ENCODE measurements around the gene TC2N.

DNA sequence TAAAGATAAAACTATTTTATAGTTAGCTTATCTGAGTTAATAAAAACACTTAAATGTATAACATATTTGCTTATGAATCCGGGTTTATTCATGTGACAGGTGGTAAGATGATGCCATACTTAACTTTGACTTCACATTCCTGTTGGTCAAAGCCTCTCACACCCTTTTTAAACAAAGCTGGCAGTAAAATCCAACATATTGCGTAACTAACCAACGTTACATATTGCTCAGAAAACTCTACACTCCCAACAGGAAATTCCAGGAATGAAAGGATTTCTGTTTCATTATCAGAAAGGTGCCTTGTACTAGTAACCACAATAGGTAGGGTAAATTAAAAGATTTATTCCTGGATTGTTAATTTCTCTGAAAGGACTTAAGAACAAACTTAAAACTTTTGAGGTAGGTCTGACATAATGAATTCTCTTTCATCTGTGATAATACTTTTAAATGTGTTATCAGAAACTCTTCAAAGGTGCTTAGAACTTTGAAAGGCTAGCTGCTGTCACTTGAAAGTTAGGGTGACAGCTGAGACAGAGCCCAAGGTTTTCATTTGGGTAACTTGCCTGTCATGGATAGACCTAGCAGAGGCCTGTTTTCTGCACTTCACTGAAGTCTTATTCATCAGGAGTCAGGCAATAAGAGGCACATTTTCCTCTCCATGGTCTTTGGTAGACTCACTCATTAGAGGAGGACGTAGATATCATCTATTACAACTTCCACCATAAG lies 111.6 kb downstream of the TC2N start:
- TF ChIP-seq, protein P1, sequence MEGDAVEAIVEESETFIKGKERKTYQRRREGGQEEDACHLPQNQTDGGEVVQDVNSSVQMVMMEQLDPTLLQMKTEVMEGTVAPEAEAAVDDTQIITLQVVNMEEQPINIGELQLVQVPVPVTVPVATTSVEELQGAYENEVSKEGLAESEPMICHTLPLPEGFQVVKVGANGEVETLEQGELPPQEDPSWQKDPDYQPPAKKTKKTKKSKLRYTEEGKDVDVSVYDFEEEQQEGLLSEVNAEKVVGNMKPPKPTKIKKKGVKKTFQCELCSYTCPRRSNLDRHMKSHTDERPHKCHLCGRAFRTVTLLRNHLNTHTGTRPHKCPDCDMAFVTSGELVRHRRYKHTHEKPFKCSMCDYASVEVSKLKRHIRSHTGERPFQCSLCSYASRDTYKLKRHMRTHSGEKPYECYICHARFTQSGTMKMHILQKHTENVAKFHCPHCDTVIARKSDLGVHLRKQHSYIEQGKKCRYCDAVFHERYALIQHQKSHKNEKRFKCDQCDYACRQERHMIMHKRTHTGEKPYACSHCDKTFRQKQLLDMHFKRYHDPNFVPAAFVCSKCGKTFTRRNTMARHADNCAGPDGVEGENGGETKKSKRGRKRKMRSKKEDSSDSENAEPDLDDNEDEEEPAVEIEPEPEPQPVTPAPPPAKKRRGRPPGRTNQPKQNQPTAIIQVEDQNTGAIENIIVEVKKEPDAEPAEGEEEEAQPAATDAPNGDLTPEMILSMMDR (IDR thresholded peaks at IDR 0.05 in 2 of 3, conservative IDR thresholded peaks at IDR 0.05 in 1 of 3; ENCODE audit: insufficient read depth in 2 of 3, low read depth in 1 of 3, low read length in 3 of 3) = no peak
- TF ChIP-seq, protein P2, sequence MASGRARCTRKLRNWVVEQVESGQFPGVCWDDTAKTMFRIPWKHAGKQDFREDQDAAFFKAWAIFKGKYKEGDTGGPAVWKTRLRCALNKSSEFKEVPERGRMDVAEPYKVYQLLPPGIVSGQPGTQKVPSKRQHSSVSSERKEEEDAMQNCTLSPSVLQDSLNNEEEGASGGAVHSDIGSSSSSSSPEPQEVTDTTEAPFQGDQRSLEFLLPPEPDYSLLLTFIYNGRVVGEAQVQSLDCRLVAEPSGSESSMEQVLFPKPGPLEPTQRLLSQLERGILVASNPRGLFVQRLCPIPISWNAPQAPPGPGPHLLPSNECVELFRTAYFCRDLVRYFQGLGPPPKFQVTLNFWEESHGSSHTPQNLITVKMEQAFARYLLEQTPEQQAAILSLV (tag; IDR thresholded peaks at IDR 0.05) = no peak
- TF ChIP-seq C11orf30 (IDR thresholded peaks at IDR 0.05; ENCODE audit: low read depth) = no peak
- TF ChIP-seq STAG1 (CRISPR knock-in tag; IDR thresholded peaks at IDR 0.05; ENCODE audit: borderline replicate concordance) = no peak
